Small intestine (tissue), 7 donors: ENCODE data around the gene SENP1. TPM values are rescaled to one million over a fixed set of nuclear protein-coding genes. Genes with fewer than 3 reads are reported as not detected.

Experiments used
- DNase-seq, 2 donors: peaks; one replicate each; pipeline versions ENCODE4 v3.0.0 to v3.0.0-alpha.2; 2013
- FAIRE-seq: peaks from 2 replicates; lab custom pipeline; 2012; peaks lifted over from hg19 to GRCh38; lab: Jason Lieb, UNC
- H3K27ac ChIP-seq, 3 donors: one replicate each; pipeline ENCODE4 v1.5.1; 2013; ENCODE audit warnings: low read length in 2 of 3, mild to moderate bottlenecking in 2 of 3, control low read depth in 1 of 3, inconsistent platforms in 1 of 3, low read depth in 1 of 3, moderate library complexity in 1 of 3
- H3K27me3 ChIP-seq, 3 donors: one replicate each; pipeline ENCODE4 v1.6.1; 2013; ENCODE audit warnings: low read length in 3 of 3, inconsistent platforms in 1 of 3; ENCODE audit not compliant: control insufficient read depth in 3 of 3, insufficient read depth in 3 of 3
- H3K36me3 ChIP-seq, 3 donors: one replicate each; pipeline ENCODE4 v1.6.1; 2013; ENCODE audit warnings: low read length in 3 of 3, inconsistent platforms in 1 of 3, low read depth in 1 of 3, mild to moderate bottlenecking in 1 of 3, moderate library complexity in 1 of 3; ENCODE audit not compliant: control insufficient read depth in 3 of 3, insufficient read depth in 2 of 3
- H3K4me1 ChIP-seq, 3 donors: one replicate each; pipeline ENCODE4 v1.6.1; 2013; ENCODE audit warnings: low read length in 2 of 3, inconsistent platforms in 1 of 3, low read depth in 1 of 3, mild to moderate bottlenecking in 1 of 3, moderate library complexity in 1 of 3; ENCODE audit not compliant: control insufficient read depth in 3 of 3, insufficient read depth in 2 of 3
- H3K4me3 ChIP-seq, 3 donors: one replicate each; pipeline ENCODE4 v1.5.1; 2013; ENCODE audit warnings: low read length in 3 of 3, control low read depth in 1 of 3, inconsistent platforms in 1 of 3, low read depth in 1 of 3, mild to moderate bottlenecking in 1 of 3, moderate library complexity in 1 of 3
- H3K9me3 ChIP-seq, 2 donors: one replicate each; pipeline ENCODE4 v1.6.1; 2013; ENCODE audit warnings: low read depth in 1 of 2, low read length in 1 of 2; ENCODE audit not compliant: control insufficient read depth in 2 of 2, insufficient read depth in 1 of 2
- WGBS, 3 donors: extraction: QIAGEN DNeasy Blood & Tissue Kit; methylation state at CpG; one replicate each; pipeline ENCODE4 v1.1.7; 2013; 5-methylcytosine and 5-hydroxymethylcytosine counted together
- polyA plus RNA-seq, 4 donors: library from polyadenylated mRNA; stranded (reverse) in 3 of 4; unstranded in 1 of 4; fragments of 200-250 nt in 3 of 4; fragments of 120-200 nt in 1 of 4; gene quantifications; one replicate each; pipeline versions ENCODE4 v1.2.1 to v1.2.3, GENCODE V29; 2013
- donor health status: healthy with polysubstance abuse.
- donor health status: control.
- donor health status: control.
- donor health status: Bipolar disorder and iron deficiency.
- donor health status: healthy.

The SENP1 gene
- polyA plus RNA-seq, 4 donors: 2.5 to 11.7 (median 4.1) TPM

DNA sequence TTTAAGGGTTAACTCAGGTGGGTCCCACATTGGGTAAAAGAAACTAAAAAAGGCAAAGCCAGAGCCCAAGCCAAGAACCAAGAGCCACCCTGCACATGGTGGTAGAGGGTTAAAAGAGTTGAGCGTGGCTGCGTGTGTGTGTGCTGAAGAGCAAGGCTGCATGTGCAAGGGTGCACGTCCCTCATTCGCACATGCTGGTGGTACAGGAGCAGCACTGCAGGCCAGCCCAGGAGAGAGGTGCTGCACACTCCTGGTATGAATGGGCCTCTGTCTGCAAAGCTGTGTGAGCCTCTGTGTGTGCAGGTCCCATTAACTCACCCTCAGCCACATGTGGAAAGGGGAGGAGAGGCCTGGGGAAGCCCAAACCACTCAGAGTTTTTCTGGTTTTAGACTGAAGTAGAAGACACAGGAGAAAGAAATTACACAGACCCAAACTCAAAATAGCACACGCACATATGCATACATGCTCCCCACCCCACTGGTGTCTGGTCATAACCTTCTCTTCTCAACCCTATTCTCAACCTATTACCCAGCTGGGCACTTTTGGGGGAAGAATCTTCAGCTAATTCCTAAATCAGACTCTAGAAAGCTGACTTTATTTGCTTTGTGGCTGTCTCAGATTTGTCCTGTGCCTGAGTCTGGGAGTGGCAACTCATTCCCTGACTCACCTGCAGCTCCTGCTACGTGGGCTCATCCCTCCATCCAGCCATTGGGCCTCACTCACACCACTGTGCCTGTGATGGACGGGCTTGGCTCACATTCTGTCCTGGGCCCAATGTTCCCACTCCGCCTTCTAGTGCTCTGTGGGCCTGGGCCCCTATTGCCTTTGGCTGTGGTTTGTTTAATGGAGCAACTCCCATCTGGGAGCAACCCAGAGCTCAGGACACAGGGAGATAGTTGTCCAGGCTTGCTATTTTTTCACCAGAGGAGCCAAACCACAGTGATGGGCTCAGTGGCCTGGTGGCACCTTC is 70.8 kb downstream of the SENP1 start:
- H3K4me1 ChIP-seq: peaks cover 0 to 30% (median 5%) of the 10 kb centered on the region in 3 donors
- DNase-seq (no peak), FAIRE-seq (no peak)
- H3K36me3 ChIP-seq: no peaks in the 10 kb centered on the region
- 84 to 95% (median 90%) methylated on average over 8 of the region's 8 CpGs for WGBS, 3 donors
- no peaks in the 10 kb centered on the region for H3K9me3 ChIP-seq
- H3K4me3 ChIP-seq: no peak overlapping the region
- H3K27me3 ChIP-seq: no peaks in the 10 kb centered on the region
- H3K27ac ChIP-seq: no peak overlapping the region

DNA sequence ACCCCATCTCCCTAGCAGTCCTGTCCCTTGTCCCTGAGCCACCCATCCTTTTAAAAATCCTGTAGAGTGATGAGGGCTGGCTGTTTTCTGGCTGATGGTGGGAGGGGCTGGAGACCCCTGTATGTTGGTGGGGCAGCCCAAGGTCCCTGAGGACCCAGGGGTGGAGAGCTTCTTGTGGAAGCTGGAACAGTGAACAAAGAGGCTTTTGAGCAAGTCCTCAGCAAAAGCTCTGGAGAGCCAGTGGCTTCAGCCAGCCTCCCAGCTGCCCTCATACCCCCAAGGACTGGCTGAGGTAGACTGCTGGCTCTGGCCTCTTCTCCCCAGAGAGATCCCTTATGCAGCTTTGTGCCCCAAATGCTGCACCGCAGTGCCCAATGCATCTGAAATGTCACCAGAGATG is 72.4 kb downstream of the SENP1 start:
- no peak for FAIRE-seq
- no peaks in the 10 kb centered on the region for H3K36me3 ChIP-seq
- H3K4me3 ChIP-seq: no peak overlapping the region
- H3K9me3 ChIP-seq: no peaks in the 10 kb centered on the region
- H3K4me1 ChIP-seq: peaks cover 0 to 39% (median 0%) of the 10 kb centered on the region in 3 donors
- H3K27ac ChIP-seq: no peak overlapping the region
- 93 to 100% (median 100%) methylated on average over 1 of the region's 1 CpG for WGBS, 3 donors
- DNase-seq: no peak
- H3K27me3 ChIP-seq: no peaks in the 10 kb centered on the region

DNA sequence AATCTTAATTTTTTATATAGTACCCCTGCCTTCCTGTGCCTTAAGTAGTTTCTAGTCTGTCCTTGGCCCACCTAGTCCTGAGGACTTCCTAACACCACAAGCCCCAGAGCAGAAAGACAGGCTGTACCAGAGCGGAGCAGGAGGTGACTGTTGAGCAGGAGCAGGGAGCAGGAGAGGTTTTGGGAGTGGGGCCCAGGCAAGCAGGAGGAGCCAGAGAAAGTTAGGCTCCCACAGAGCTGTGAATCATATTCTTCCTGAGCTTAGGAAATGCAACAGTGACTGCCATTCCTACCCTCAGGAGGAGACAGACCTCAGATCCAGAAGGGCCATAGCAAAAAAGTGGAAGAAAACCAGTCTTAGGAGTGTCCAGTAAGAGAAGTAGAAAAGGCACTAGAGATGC is 73.3 kb downstream of the SENP1 start:
- DNase-seq (no peak), FAIRE-seq (no peak)
- Histone ChIP-seq H3K27me3 (no peaks in the 10 kb centered on the region), H3K4me1 (peaks cover 0 to 42% (median 0%) of the 10 kb centered on the region in 3 donors), H3K27ac (no peak overlapping the region), H3K36me3 (no peaks in the 10 kb centered on the region), H3K4me3 (no peak overlapping the region), H3K9me3 (no peaks in the 10 kb centered on the region)
- 95 to 100% (median 98%) methylated on average over 1 of the region's 1 CpG for WGBS, 3 donors

DNA sequence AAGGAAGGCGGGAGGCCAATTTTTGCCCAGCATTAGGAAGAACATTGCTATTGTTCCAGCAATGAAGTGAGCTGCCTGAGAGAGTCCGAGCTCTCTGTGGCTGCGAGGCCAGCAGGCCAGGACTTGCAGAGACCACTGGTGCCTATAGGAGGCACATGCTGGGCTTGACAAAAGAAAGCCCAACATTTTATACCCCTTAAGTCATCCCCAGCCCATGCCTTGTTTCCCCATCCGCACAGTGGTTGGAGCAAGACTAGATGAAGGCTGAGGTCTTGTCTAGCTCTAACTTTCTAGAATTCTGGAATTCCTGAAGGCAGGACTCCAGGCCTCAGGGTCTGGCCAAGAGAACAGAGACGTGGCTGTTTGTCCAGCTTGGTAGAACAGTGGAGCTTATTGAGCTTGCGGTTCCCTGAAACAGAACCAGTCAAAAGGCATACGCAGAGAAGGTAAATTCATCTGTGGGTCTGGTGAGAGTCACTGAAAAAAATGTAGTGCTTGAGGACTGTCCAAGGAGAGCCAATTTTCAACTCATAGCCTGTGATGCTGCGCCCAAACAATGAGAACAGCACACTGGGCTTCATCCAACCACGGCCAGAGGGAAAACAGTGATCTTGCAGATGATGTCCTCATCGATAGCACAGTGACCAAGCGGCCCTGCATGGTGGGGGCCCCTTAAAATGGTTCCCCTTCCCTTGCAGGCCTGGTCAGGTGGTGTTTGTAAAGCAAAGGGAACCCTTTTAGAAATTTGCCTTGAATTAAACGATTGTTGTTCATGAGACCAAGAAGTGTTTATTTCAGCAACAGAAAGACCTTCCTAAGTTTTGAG is 74.5 kb downstream of the SENP1 start:
- no peak for DNase-seq
- no peak overlapping the region for H3K27ac ChIP-seq
- no peaks in the 10 kb centered on the region for H3K9me3 ChIP-seq
- H3K27me3 ChIP-seq: no peaks in the 10 kb centered on the region
- 90 to 95% (median 93%) methylated on average over 12 of the region's 12 CpGs for WGBS, 3 donors
- no peak overlapping the region for H3K4me3 ChIP-seq
- peaks cover 0 to 44% (median 0%) of the 10 kb centered on the region in 3 donors for H3K4me1 ChIP-seq
- no peak for FAIRE-seq
- no peaks in the 10 kb centered on the region for H3K36me3 ChIP-seq

DNA sequence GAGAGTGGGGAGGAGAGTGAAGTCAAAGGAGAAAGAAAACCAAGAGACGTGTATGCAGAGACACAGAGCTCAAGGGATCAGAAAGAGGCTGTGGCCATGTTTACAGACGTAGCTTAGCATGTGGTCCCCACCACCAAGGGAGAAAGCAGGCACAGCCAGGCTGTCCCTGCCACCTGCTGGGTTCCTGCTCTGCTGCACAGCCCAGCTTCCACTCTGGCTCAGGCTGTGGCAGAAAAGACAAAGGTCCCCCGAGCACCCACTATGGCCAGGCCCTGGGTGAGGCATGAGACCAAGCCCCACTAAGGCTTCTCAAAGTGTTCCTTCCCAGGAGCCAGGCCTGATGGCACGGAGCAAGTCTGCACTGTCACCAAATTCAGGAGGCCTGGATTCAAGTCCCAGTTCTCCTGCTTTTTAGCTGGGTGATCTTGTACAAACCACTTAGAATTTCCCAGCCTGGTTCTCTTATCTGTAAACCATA is 75.7 kb downstream of the SENP1 start:
- Histone ChIP-seq H3K4me1 (peaks cover 0 to 52% (median 0%) of the 10 kb centered on the region in 3 donors), H3K4me3 (no peak overlapping the region), H3K9me3 (no peaks in the 10 kb centered on the region), H3K27me3 (no peaks in the 10 kb centered on the region), H3K36me3 (no peaks in the 10 kb centered on the region), H3K27ac (peak overlapping the region in 1 of 3 donors; percentile 58)
- peak in 1 of 2 donors; percentile 14 for DNase-seq
- WGBS, 3 donors: 47 to 59% (median 58%) methylated on average over 4 of the region's 4 CpGs
- no peak for FAIRE-seq

- H3K27ac ChIP-seq: peak overlapping the region in 1 of 3 donors; percentile 58
- H3K9me3 ChIP-seq: no peaks in the 10 kb centered on the region
- DNase-seq: peak in 1 of 2 donors; percentile 79
- no peaks in the 10 kb centered on the region for H3K27me3 ChIP-seq
- 47 to 55% (median 55%) methylated on average over 8 of the region's 8 CpGs for WGBS, 3 donors
- peaks cover 0 to 55% (median 0%) of the 10 kb centered on the region in 3 donors for H3K4me1 ChIP-seq
- H3K36me3 ChIP-seq: no peaks in the 10 kb centered on the region
- no peak overlapping the region for H3K4me3 ChIP-seq
- FAIRE-seq: no peak
These were observed 76.2 kb downstream of the SENP1 start for GRCh38 chr12:48029491-48030172.

GRCh38 chr12:48028541-48029431 is 77.1 kb downstream of the SENP1 start:
- FAIRE-seq (no peak), DNase-seq (peak in 1 of 2 donors; percentile 35)
- Histone ChIP-seq H3K27me3 (no peaks in the 10 kb centered on the region), H3K4me1 (peaks cover 0 to 57% (median 0%) of the 10 kb centered on the region in 3 donors), H3K27ac (peak overlapping the region in 1 of 3 donors; percentile 16), H3K9me3 (no peaks in the 10 kb centered on the region), H3K4me3 (no peak overlapping the region), H3K36me3 (no peaks in the 10 kb centered on the region)
- WGBS, 3 donors: 57 to 81% (median 60%) methylated on average over 5 of the region's 5 CpGs
